NB4 (cell line): ENCODE results near the gene GALK1.

Experiments
- DNase-seq: peaks from one replicate; pipeline ENCODE4 v3.0.0; 2010; ENCODE audit warnings: low read depth
- H3K4me3 ChIP-seq: one replicate; pipeline ENCODE4 v1.5.1; 2011; ENCODE audit warnings: mild to moderate bottlenecking, low read depth, low read length, moderate library complexity
- MYC ChIP-seq: IDR thresholded peaks from 2 replicates; pipeline ENCODE4 v1.6.1; 2011; ENCODE audit warnings: low read depth, low read length
- POLR2A ChIP-seq: IDR thresholded peaks from 2 replicates; pipeline ENCODE4 v1.6.1; 2011; ENCODE audit warnings: mild to moderate bottlenecking; ENCODE audit not compliant: insufficient read length; ENCODE audit errors: extremely low read depth
- TF ChIP-seq, protein P1 (sequence below): IDR thresholded peaks from one replicate; pipeline ENCODE4 v1.5.1; 2012; ENCODE audit warnings: low read depth, low read length
- TF ChIP-seq, protein P2 (sequence below): IDR thresholded peaks from 2 replicates; pipeline ENCODE4 v1.6.1; 2011; ENCODE audit warnings: low read depth, low read length

Gene GALK1

GRCh38 chr17:75756451-75757085 lies 8.4 kb downstream of the GALK1 start:
- H3K4me3 ChIP-seq = no peak overlapping the region
- DNase-seq = no peak
- TF ChIP-seq MYC (no peak), POLR2A (no peak)
- TF ChIP-seq, protein P1, sequence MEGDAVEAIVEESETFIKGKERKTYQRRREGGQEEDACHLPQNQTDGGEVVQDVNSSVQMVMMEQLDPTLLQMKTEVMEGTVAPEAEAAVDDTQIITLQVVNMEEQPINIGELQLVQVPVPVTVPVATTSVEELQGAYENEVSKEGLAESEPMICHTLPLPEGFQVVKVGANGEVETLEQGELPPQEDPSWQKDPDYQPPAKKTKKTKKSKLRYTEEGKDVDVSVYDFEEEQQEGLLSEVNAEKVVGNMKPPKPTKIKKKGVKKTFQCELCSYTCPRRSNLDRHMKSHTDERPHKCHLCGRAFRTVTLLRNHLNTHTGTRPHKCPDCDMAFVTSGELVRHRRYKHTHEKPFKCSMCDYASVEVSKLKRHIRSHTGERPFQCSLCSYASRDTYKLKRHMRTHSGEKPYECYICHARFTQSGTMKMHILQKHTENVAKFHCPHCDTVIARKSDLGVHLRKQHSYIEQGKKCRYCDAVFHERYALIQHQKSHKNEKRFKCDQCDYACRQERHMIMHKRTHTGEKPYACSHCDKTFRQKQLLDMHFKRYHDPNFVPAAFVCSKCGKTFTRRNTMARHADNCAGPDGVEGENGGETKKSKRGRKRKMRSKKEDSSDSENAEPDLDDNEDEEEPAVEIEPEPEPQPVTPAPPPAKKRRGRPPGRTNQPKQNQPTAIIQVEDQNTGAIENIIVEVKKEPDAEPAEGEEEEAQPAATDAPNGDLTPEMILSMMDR = no peak
- TF ChIP-seq, protein P2, sequence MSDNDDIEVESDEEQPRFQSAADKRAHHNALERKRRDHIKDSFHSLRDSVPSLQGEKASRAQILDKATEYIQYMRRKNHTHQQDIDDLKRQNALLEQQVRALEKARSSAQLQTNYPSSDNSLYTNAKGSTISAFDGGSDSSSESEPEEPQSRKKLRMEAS = no peak

DNA sequence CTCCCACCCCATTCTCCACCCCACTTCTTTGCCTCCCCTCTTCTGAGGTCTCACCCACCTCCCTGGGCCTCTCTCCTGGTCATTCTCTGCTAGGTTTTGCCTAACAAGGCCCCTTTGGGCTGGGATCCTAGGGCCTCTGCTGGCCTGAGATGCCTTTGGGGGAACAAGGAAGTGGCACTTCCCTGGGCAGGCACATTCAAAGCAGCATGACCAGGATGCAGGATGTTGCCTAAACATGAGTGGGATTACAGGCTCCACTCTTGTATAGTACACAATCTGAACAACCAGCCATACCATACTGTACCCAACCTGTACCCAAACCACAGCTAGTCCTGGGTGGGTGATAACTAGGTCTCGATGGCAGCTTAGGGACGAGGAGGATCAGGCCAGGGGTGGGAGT lies 9.0 kb downstream of the GALK1 start:
- no peak for DNase-seq
- no peak overlapping the region for H3K4me3 ChIP-seq
- TF ChIP-seq, protein P1 = no peak
- TF ChIP-seq, protein P2 = no peak
- TF ChIP-seq POLR2A = no peak
- TF ChIP-seq MYC = no peak

GRCh38 chr17:75755205-75755901 lies 9.6 kb downstream of the GALK1 start:
- TF ChIP-seq, protein P2 = no peak
- TF ChIP-seq MYC (no peak), POLR2A (no peak)
- TF ChIP-seq, protein P1 = no peak
- DNase-seq = no peak
- H3K4me3 ChIP-seq = no peak overlapping the region

DNA sequence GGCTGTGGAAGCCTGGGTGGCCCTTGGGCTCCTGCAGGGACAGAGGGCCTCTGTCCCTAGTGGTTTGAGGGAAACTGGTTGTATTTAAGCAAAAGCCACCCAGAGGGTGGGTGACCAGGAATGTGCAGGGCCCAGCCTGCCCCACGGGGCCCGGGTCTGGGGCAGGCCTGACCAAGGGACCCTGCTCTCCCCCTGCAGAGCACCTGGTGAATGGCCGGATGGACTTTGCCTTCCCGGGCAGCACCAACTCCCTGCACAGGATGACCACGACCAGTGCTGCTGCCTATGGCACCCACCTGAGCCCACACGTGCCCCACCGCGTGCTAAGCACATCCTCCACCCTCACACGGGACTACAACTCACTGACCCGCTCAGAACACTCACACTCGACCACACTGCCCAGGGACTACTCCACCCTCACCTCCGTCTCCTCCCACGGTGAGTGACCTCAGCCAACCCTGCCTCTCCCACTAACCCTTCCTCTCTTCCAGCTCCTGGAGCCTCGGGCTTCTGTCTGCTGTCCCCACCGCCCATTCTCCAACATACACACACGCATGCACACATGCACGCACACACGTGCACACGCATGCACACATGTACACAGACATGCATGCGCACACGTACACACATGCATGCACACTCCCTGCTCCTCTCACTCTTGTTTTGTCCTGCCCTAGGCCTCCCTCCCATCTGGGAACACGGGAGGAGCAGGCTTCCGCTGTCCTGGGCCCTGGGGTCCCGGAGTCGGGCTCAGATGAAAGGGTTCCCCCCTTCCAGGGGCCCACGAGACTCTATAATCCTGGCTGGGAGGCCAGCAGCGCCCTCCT lies 10.4 kb downstream of the GALK1 start:
- TF ChIP-seq MYC = no peak
- no peak for TF ChIP-seq POLR2A
- TF ChIP-seq, protein P2 = no peak
- TF ChIP-seq, protein P1 = no peak
- no peak overlapping the region for H3K4me3 ChIP-seq
- peak; percentile 37 for DNase-seq

DNA sequence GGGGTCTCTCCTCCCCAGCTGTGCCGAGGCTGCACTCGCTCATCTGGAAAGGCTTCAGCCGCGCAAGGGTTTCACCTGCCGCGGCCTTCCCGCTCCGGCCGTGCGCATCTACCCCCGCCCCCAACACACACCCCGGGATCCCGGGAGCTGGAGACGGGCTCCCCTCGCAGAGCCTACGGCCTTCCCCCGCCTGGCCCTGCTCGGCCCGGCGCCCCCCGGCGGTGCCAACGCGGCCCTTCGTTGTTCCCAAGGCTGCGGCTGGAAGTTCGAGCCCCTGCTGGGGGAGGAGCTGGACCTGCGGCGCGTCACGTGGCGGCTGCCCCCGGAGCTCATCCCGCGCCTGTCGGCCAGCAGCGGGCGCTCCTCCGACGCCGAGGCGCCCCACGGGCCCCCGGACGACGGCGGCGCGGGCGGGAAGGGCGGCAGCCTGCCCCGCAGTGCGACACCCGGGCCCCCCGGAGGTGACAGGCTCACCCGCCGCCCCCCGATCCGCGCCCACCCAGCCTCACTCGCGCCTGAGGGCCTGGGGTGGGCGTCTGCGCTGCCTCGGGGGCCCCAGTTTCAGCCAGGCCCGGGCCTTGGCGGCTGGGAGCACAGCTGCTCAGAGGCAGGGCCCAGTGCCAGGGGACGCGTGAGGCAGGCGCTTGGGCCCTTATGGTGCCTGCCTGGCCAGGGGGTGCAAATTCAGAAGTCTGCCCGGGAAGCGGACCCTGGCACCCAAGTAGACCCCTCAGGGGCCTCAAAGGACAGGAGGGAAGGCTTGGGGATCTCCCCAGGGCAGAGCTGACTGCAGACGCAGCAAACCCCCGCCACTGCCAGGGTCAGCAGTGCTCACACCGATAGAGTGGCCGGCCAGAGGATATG lies 11.2 kb downstream of the GALK1 start:
- DNase-seq = peak; percentile 80
- no peak overlapping the region for H3K4me3 ChIP-seq
- TF ChIP-seq, protein P2 = peak; percentile 86
- TF ChIP-seq POLR2A (no peak), MYC (peak; percentile 71)
- TF ChIP-seq, protein P1 = peak; percentile 51
